HG02970 (cell line): ENCODE results near the gene RP2.

Source experiments
- ATAC-seq: cut with Tn5 transposase; IDR thresholded peaks from one replicate; pipeline ENCODE4 v1.9.1; 2021; ENCODE audit warnings: mild to moderate bottlenecking, moderate library complexity, moderate number of reproducible peaks; ENCODE audit not compliant: unreplicated experiment, low FRiP score

Gene RP2

GRCh38 chrX:46836701-46837557 lies at the start of gene RP2:
Gene RP2 (plus strand): TSS chrX:46837043. CDS start chrX:46837101, 58 bp downstream.
- peak; percentile 77 for ATAC-seq

- ATAC-seq, result no peak
Measured at GRCh38 chrX:46788902-46789301, 47.9 kb upstream of the RP2 start.

- no peak for ATAC-seq
Measured at GRCh38 chrX:46791927-46792809, 44.7 kb upstream of the RP2 start.

DNA sequence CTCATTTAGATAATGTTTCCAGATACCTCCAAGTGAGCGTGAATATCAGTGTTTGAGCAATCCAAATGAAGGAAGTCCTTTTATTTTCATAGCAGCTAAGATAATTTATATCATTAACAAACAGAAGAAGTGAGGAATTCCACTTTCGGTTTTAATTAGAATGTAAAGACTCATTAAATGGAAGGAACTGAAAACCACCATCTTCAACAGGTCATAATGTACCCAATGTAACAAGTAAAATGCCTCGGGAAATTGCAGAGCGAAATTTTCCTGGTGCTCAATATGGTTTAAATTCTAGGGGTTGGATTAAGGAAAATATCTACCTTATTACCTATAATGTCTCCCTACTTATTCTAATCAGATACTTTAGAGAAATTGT lies 44.0 kb upstream of the RP2 start:
- ATAC-seq, result no peak

DNA sequence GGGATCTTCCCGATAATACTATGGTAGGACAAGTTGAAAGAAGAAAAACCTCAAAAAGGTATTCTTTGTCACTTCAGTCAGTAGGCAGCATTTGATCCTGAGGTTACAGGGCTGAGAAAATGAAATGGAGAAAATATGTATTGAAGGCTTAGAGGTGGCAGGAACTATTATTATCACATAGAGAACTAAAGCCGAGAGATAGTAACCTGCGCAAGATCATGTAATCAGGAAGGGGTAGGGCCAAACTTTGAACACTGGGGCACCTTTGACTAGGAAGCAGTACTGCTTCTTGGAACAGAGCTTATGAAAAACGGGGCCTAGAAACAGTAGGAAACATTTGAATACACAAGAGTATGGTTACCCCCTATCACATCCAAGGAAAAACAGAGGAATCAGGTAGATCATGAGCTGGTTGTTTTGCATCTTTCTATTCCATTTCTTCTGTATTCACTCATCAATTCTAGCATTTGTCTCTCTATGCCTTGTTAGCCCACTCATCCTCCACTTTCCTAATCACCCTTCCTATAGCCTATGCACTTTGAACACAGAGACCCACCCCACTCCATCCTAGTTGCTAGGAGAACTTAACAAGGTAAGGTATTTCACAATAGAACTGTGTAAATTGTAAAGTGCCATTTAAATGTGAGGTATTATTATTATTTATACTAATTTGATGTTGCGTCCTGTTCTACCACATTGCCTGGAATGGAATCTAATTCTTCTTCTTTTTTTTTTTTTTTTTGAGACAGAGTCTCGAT lies 43.3 kb upstream of the RP2 start:
- no peak for ATAC-seq

DNA sequence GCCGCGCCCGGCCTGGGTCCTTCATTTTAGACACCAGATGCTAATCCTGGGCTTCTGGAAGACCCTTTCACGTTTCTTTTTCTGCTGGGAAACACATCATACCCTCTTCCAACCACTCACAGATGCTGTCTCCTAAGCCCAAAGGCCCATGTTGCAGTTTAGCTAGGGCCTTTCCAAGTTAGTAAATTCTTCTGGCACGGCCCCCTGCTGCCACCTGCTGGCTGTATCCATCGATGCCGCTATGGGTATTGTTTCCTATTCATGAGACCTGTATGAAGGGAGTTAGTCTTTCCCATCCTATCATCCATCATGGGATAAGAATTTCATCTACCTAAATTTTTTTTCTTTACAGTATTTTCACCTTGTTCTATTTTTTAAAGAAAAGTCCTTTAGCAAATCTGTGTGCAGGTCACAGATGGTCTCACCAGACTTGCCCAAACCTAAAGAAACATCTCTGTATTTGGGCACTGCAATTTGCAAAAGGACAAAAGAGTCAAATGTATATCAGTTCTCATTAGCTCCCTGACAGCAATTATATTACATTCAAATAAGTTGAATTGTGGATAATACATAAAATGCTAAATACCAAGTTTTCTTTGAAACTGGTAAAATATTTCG lies 40.2 kb upstream of the RP2 start:
- ATAC-seq, result no peak

- no peak for ATAC-seq
Measured at GRCh38 chrX:46803140-46803539, 33.7 kb upstream of the RP2 start.

GRCh38 chrX:46805270-46805669 lies 31.6 kb upstream of the RP2 start:
- no peak for ATAC-seq

- ATAC-seq, result no peak
Measured at GRCh38 chrX:46811121-46811520, 25.7 kb upstream of the RP2 start.

- ATAC-seq, result no peak
Measured at GRCh38 chrX:46812445-46812844, 24.4 kb upstream of the RP2 start.

- no peak for ATAC-seq
Measured at GRCh38 chrX:46814966-46815365, 21.9 kb upstream of the RP2 start.

DNA sequence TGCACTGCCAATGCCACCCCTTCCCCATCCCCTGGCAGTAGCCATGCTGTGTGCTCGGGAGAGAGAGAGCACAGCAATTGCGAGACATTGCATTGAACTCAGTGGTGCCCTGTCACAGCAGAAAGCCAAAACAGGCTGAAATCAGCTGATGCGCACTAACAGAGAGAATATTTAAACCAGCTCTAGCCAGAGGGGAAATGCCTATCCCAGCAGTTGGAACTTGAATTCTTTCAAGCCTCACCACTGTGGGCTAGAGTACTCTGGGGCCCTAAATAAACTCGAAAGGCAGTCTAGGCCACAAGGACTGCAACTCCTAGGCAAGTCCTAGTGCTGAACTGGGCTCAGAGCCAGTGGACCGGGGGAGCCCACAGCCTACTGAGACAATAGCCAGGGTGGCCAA lies 17.7 kb upstream of the RP2 start:
- no peak for ATAC-seq

DNA sequence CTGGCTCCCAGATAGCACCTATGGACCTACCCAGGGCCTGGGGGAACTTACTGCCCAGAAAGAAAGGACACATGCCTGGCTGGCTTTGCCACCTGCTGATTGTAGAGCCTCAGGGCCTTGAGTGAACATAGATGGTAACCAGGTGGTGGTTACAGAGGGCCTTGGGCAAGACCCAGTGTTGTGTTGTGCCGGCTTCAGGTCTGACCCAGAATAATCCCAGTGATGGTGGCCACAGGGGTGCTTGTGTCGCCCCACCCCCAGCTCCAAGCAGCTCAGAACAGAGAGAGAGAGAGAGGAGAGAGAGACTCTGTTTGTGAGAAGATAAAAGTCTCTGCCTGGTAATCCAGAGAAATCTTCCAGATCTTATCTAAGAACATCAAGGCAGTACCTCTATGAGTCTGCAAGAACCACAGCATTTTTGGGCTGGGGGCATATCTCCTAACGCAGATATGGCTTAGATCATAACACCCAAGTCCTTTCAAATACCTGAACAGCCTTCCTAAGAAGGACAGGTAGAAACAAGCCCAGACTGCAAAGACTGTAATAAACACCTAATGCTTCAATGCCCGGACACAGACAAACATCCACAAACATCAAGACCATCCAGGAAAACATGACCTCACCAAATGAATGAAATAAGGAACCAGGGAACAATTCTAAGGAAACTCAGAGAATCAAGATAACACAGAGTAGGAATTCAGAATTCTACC lies 16.3 kb upstream of the RP2 start:
- no peak for ATAC-seq

GRCh38 chrX:46823481-46823880 lies 13.4 kb upstream of the RP2 start:
- no peak for ATAC-seq

DNA sequence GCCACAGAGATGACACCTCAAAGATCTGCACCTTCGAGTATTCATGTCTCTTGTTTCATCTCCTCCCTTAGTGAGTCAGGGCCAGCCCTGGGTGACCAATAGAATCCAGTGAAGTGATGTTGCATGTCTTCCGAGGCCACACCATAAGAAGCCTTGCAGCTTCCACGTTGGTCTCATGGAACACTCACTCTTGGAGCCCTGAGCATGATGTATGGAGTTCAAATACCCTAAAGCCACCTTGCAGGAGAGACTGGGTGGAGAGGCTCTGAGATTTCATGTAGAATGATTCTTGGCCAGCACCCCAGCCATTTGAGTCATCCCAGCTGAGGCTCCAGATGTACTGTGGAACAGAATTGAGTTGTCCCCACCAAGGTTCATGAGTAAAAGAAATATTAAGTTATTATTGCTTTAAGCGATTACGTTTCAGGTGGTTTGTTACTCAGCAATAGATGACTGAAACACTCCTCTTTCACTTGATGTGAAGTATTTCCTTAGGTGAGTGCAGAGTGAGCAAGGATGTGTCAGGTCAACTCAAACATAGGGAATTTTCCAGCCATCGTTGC lies 5.0 kb upstream of the RP2 start:
- ATAC-seq, result no peak

- no peak for ATAC-seq
Measured at GRCh38 chrX:46837558-46838485, 979 bp downstream of the RP2 start.

DNA sequence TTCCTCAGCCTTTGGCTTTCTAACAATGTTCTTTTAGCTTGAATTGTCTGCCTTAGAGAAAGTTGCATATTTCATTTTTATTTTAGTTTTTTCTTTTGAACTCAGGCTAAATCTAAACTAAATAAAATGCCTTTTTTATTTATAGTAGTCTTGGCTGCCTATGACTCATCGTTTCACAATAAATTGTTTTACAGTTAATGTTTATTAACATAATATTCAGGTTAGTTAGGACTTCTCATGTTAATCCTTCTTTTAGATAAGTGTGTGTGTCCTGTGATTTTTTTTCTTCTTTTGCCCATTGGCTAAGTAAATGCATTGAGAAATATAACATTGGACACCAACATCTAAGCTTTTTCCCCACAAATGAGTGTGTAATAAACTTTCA lies 1.6 kb downstream of the RP2 start:
- ATAC-seq, result no peak

- no peak for ATAC-seq
Measured at GRCh38 chrX:46838974-46839480, 2.2 kb downstream of the RP2 start.
